HEK293 (cell line): ENCODE data around the gene CALM3.

ENCODE experiments used
- CTCF ChIA-PET: fragments of 350-600 bp; formaldehyde crosslinking; extraction: SDS; loops from one replicate; lab custom pipeline; 2021; ENCODE audit warnings: antibody characterized with exemption; lab: Yijun Ruan, JAX
- POLR2A ChIA-PET: fragments of 300-600 bp; formaldehyde crosslinking; extraction: SDS; loops from one replicate; lab custom pipeline; 2020; ENCODE audit warnings: antibody characterized with exemption, inconsistent platforms; lab: Yijun Ruan, JAX
- H3K27ac ChIP-seq: fragments of 200-500 bp; sonication (Bioruptor generic); 2 replicates; pipeline ENCODE4 v1.5.1; 2014; ENCODE audit warnings: low read depth, low read length, control low read depth, inconsistent platforms; ENCODE audit errors: extremely low read depth
- H3K36me3 ChIP-seq, 2 experiments: fragments of 200-500 bp in 1 of 2; sonication (Bioruptor generic) in 1 of 2; 1 replicate in 1 of 2; 2 replicates in 1 of 2; pipeline ENCODE4 v1.5.1; 2014 to 2017; ENCODE audit warnings: inconsistent platforms in 2 of 2, low read length in 2 of 2; ENCODE audit not compliant: control insufficient read depth in 2 of 2, insufficient read depth in 1 of 2
- H3K4me1 ChIP-seq: fragments of 200-500 bp; sonication (Bioruptor generic); 2 replicates; pipeline ENCODE4 v1.5.1; 2014; ENCODE audit warnings: mild to moderate bottlenecking, low read length, inconsistent platforms; ENCODE audit not compliant: control insufficient read depth, insufficient read depth
- H3K4me3 ChIP-seq: 2 replicates; pipeline ENCODE4 v1.5.1; 2011; ENCODE audit warnings: low read depth, mild to moderate bottlenecking, control low read depth, low read length, moderate library complexity
- H3K9me3 ChIP-seq: fragments of 200-500 bp; sonication (Bioruptor generic); 2 replicates; pipeline ENCODE4 v1.5.1; 2014; ENCODE audit warnings: low read depth, low read length, inconsistent platforms; ENCODE audit not compliant: control insufficient read depth, insufficient read depth
- GFI1B ChIP-seq: fragments of 450-650 bp; formaldehyde crosslinking; IDR thresholded peaks from 2 replicates; pipeline ENCODE4 v1.5.1; 2016; ENCODE audit warnings: missing biosample characterization, missing genetic modification characterization
- GLI4 ChIP-seq: fragments of 450-650 bp; formaldehyde crosslinking; IDR thresholded peaks from 2 replicates; pipeline ENCODE4 v1.5.1; 2016; ENCODE audit warnings: missing biosample characterization, missing genetic modification characterization
- GLIS2 ChIP-seq: fragments of 450-650 bp; formaldehyde crosslinking; IDR thresholded peaks from 2 replicates; pipeline ENCODE4 v1.5.1; 2016; ENCODE audit warnings: missing biosample characterization, missing genetic modification characterization
- HOXD13 ChIP-seq: sonication (generic); formaldehyde crosslinking; IDR thresholded peaks from 2 replicates; pipeline ENCODE4 v1.8.0; 2022; ENCODE audit warnings: missing genetic modification reagents, borderline replicate concordance
- KLF1 ChIP-seq: fragments of 450-650 bp; formaldehyde crosslinking; IDR thresholded peaks from 2 replicates; pipeline ENCODE4 v1.5.1; 2016; ENCODE audit warnings: missing biosample characterization, missing genetic modification characterization
- SETDB1 ChIP-seq: IDR thresholded peaks from one replicate; pipeline ENCODE4 v1.6.1; 2017; ENCODE audit warnings: mild to moderate bottlenecking, low read length, moderate library complexity, mixed read lengths; ENCODE audit not compliant: insufficient read length
- SP3 ChIP-seq: fragments of 450-650 bp; formaldehyde crosslinking; IDR thresholded peaks from 2 replicates; pipeline ENCODE4 v1.5.1; 2016; ENCODE audit warnings: missing biosample characterization, missing genetic modification characterization
- SP7 ChIP-seq: fragments of 450-650 bp; formaldehyde crosslinking; IDR thresholded peaks from 2 replicates; pipeline ENCODE4 v1.5.1; 2016; ENCODE audit warnings: missing biosample characterization, missing genetic modification characterization
- ZBTB20 ChIP-seq: fragments of 450-650 bp; formaldehyde crosslinking; IDR thresholded peaks from 2 replicates; pipeline ENCODE4 v1.5.1; 2016; ENCODE audit warnings: missing biosample characterization, missing genetic modification characterization
- ZIC2 ChIP-seq: fragments of 450-650 bp; formaldehyde crosslinking; IDR thresholded peaks from 2 replicates; pipeline ENCODE4 v1.5.1; 2016; ENCODE audit warnings: missing biosample characterization, missing genetic modification characterization
- ZNF16 ChIP-seq: fragments of 450-650 bp; formaldehyde crosslinking; IDR thresholded peaks from 2 replicates; pipeline ENCODE4 v1.5.1; 2016; ENCODE audit warnings: low read depth, missing biosample characterization, missing genetic modification characterization
- ZNF610 ChIP-seq: fragments of 450-650 bp; formaldehyde crosslinking; IDR thresholded peaks from 2 replicates; pipeline ENCODE4 v1.5.1; 2016; ENCODE audit warnings: missing biosample characterization, missing genetic modification characterization, borderline replicate concordance
- ZNF660 ChIP-seq: fragments of 450-650 bp; IDR thresholded peaks from 2 replicates; pipeline ENCODE4 v1.5.1; 2018; ENCODE audit warnings: missing biosample characterization, mild to moderate bottlenecking, missing genetic modification characterization
- ZNF677 ChIP-seq: fragments of 450-650 bp; IDR thresholded peaks from 2 replicates; pipeline ENCODE4 v1.5.0; 2018; ENCODE audit warnings: missing biosample characterization, mild to moderate bottlenecking, missing genetic modification characterization, moderate library complexity
- TF ChIP-seq, protein P1 (sequence below): fragments of 450-650 bp; formaldehyde crosslinking; IDR thresholded peaks from 2 replicates; pipeline ENCODE4 v1.5.1; 2017; ENCODE audit warnings: missing biosample characterization, mild to moderate bottlenecking, missing genetic modification characterization, moderate library complexity
- TF ChIP-seq, protein P2 (sequence below): fragments of 450-650 bp; formaldehyde crosslinking; IDR thresholded peaks from 2 replicates; pipeline ENCODE4 v1.5.1; 2016; ENCODE audit warnings: missing biosample characterization, missing genetic modification characterization
- TF ChIP-seq, protein P3 (sequence below): fragments of 450-650 bp; formaldehyde crosslinking; IDR thresholded peaks from 2 replicates; pipeline ENCODE4 v1.5.1; 2016; ENCODE audit warnings: missing biosample characterization, missing genetic modification characterization, borderline replicate concordance
- TF ChIP-seq, protein P4 (sequence below): fragments of 450-650 bp; formaldehyde crosslinking; IDR thresholded peaks from 2 replicates; pipeline ENCODE4 v1.5.1; 2016; ENCODE audit warnings: missing biosample characterization, missing genetic modification characterization
- TF ChIP-seq, protein P5 (sequence below): fragments of 450-650 bp; formaldehyde crosslinking; IDR thresholded peaks from 2 replicates; pipeline ENCODE4 v1.5.1; 2016; ENCODE audit warnings: missing biosample characterization, missing genetic modification characterization
- TF ChIP-seq, protein P6 (sequence below): fragments of 450-650 bp; formaldehyde crosslinking; IDR thresholded peaks from 2 replicates; pipeline ENCODE4 v1.5.1; 2017; ENCODE audit warnings: missing biosample characterization, missing genetic modification characterization

CALM3 gene

DNA sequence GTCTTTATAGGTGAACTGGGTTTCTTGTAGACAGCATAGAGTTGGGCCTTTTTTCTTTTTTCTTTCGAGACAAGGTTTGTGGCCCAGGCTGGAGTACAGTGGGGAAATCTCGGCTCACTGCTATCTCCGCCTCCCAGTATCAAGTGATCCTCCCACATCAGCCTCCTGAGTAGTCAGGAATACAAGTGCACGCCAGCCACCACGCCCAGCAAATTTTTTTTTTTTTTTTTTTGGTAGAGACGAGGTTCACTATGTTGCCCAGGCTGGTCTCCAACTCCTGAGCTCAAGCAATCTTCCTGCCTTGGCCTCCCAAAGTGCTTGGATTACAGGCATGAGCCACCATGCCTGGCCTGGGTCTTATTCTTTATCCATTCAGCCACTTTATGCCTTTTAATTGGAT lies 5.1 kb upstream of the CALM3 start (continued):
- TF ChIP-seq GLIS2 (tag by site-specific recombination) (no peak), GFI1B (tag by site-specific recombination) (no peak), ZNF610 (tag by site-specific recombination) (no peak), HOXD13 (no peak), ZNF677 (tag by site-specific recombination) (no peak), KLF1 (tag by site-specific recombination) (0 out of 2 replicates have a peak, but pooled peaks have one; percentile 29)

DNA sequence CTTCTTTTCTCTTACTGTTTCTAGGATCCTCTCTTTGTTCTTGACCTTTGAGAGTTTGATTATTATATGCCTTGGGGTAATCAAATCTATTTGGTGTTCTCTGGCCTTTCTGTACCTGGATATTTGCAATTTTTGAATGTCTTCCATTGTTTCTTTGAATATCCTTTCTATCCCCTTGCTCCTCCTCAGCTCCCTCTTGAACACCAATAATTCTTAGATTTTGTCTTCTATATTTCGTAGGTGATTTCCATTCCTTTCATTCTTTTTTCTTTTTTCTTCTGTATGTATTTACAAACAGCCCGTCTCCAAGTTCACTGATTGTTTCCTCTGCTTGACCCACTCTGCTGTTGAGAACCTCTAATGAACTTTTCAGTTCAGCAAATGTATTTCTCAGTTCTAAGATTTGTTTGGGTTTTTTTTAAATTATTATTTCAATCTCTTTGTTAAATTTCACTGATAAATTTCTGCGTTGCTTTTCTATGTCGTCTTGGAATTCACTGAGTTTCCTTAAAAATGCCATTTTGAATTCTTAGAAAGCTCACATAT lies 2.7 kb upstream of the CALM3 start:
- POLR2A ChIA-PET: no interaction called here
- CTCF ChIA-PET: interaction anchor here (0.5 to 1.6 kb wide), 6 partner anchors 27 to 404 kb away, joined by 3 to 8 read pairs (median 4); partner anchors contain the start of genes DACT3 and GNG8

DNA sequence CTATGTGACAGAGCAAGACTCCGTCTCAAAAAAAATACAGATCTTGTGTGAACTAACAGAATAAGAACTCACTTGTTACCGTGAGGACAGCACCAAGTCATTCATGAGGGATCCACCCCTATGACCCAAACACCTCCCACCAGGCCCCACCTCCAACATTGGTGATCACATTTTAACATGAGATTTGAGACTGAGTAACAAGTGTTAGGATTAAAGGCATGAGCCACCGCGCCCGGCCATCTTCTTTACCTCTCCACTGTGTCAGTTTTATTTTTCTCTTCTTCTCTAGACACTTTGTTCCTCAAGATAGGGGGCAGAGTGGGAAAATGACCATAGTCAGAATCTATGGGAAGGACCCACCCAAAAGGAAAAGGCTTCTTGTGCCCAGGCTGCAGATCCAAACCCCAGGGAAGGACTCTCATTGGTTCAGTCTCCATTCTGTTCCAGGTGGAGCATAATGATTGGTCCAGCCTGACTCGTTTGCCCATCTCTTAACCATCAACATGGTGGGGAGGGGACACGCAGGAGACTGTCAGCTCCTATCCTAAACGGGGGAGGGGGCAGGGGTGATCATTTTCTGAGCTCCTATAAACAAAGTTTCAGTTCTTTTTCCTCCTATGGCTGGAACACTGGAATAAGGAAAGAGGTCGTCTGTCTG lies 1.3 kb upstream of the CALM3 start:
- H3K36me3 ChIP-seq: peaks cover 0 to 15% of the 10 kb centered on the region in 2 experiments; a peak in 1 of 3 replicates
- H3K4me1 ChIP-seq: peaks cover 8% of the 10 kb centered on the region
- peak overlapping the region; percentile 94 for H3K4me3 ChIP-seq
- peak overlapping the region; percentile 99; the same call in 1 of the 2 replicates for H3K27ac ChIP-seq
- CTCF ChIA-PET: interaction anchor here (0.6 to 3.8 kb wide), 11 partner anchors 10 to 655 kb away, joined by 3 to 41 read pairs (median 3); partner anchors contain the start of gene DACT3
- POLR2A ChIA-PET: interaction anchor here (0.6 to 3.3 kb wide), 20 partner anchors 8 to 513 kb away, joined by 3 to 39 read pairs (median 6); partner anchors contain the start of genes CCDC8, DACT3, FKRP and SLC1A5
- no peaks in the 10 kb centered on the region for H3K9me3 ChIP-seq
- TF ChIP-seq ZNF660 (tag by site-specific recombination): no peak
- TF ChIP-seq, protein P1, sequence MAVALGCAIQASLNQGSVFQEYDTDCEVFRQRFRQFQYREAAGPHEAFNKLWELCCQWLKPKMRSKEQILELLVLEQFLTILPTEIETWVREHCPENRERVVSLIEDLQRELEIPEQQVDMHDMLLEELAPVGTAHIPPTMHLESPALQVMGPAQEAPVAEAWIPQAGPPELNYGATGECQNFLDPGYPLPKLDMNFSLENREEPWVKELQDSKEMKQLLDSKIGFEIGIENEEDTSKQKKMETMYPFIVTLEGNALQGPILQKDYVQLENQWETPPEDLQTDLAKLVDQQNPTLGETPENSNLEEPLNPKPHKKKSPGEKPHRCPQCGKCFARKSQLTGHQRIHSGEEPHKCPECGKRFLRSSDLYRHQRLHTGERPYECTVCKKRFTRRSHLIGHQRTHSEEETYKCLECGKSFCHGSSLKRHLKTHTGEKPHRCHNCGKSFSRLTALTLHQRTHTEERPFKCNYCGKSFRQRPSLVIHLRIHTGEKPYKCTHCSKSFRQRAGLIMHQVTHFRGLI (tag by site-specific recombination): no peak
- TF ChIP-seq, protein P2, sequence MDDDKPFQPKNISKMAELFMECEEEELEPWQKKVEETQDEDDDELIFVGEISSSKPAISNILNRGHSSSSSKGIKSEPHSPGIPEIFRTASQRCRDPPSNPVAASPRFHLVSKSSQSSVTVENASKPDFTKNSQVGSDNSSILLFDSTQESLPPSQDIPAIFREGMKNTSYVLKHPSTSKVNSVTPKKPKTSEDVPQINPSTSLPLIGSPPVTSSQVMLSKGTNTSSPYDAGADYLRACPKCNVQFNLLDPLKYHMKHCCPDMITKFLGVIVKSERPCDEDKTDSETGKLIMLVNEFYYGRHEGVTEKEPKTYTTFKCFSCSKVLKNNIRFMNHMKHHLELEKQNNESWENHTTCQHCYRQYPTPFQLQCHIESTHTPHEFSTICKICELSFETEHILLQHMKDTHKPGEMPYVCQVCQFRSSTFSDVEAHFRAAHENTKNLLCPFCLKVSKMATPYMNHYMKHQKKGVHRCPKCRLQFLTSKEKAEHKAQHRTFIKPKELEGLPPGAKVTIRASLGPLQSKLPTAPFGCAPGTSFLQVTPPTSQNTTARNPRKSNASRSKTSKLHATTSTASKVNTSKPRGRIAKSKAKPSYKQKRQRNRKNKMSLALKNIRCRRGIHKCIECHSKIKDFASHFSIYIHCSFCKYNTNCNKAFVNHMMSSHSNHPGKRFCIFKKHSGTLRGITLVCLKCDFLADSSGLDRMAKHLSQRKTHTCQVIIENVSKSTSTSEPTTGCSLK (tag by site-specific recombination): no peak
- TF ChIP-seq, protein P3, sequence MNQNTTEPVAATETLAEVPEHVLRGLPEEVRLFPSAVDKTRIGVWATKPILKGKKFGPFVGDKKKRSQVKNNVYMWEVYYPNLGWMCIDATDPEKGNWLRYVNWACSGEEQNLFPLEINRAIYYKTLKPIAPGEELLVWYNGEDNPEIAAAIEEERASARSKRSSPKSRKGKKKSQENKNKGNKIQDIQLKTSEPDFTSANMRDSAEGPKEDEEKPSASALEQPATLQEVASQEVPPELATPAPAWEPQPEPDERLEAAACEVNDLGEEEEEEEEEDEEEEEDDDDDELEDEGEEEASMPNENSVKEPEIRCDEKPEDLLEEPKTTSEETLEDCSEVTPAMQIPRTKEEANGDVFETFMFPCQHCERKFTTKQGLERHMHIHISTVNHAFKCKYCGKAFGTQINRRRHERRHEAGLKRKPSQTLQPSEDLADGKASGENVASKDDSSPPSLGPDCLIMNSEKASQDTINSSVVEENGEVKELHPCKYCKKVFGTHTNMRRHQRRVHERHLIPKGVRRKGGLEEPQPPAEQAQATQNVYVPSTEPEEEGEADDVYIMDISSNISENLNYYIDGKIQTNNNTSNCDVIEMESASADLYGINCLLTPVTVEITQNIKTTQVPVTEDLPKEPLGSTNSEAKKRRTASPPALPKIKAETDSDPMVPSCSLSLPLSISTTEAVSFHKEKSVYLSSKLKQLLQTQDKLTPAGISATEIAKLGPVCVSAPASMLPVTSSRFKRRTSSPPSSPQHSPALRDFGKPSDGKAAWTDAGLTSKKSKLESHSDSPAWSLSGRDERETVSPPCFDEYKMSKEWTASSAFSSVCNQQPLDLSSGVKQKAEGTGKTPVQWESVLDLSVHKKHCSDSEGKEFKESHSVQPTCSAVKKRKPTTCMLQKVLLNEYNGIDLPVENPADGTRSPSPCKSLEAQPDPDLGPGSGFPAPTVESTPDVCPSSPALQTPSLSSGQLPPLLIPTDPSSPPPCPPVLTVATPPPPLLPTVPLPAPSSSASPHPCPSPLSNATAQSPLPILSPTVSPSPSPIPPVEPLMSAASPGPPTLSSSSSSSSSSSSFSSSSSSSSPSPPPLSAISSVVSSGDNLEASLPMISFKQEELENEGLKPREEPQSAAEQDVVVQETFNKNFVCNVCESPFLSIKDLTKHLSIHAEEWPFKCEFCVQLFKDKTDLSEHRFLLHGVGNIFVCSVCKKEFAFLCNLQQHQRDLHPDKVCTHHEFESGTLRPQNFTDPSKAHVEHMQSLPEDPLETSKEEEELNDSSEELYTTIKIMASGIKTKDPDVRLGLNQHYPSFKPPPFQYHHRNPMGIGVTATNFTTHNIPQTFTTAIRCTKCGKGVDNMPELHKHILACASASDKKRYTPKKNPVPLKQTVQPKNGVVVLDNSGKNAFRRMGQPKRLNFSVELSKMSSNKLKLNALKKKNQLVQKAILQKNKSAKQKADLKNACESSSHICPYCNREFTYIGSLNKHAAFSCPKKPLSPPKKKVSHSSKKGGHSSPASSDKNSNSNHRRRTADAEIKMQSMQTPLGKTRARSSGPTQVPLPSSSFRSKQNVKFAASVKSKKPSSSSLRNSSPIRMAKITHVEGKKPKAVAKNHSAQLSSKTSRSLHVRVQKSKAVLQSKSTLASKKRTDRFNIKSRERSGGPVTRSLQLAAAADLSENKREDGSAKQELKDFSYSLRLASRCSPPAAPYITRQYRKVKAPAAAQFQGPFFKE (tag by site-specific recombination): no peak
- no peak for TF ChIP-seq ZIC2 (tag by site-specific recombination)
- no peak for TF ChIP-seq ZNF16 (tag by site-specific recombination)
- TF ChIP-seq ZBTB20 (tag by site-specific recombination): no peak
- TF ChIP-seq, protein P4, sequence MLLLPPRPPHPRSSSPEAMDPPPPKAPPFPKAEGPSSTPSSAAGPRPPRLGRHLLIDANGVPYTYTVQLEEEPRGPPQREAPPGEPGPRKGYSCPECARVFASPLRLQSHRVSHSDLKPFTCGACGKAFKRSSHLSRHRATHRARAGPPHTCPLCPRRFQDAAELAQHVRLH (tag by site-specific recombination): no peak
- TF ChIP-seq, protein P5, sequence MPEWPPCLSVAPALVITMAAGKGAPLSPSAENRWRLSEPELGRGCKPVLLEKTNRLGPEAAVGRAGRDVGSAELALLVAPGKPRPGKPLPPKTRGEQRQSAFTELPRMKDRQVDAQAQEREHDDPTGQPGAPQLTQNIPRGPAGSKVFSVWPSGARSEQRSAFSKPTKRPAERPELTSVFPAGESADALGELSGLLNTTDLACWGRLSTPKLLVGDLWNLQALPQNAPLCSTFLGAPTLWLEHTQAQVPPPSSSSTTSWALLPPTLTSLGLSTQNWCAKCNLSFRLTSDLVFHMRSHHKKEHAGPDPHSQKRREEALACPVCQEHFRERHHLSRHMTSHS (tag by site-specific recombination): no peak
- no peak for TF ChIP-seq GLI4 (tag by site-specific recombination)
- no peak for TF ChIP-seq SP3 (tag by site-specific recombination)
- TF ChIP-seq SP7 (tag by site-specific recombination): no peak

More for the DNA sequence above, 2.7 kb upstream of the CALM3 start:
- TF ChIP-seq, protein P6, sequence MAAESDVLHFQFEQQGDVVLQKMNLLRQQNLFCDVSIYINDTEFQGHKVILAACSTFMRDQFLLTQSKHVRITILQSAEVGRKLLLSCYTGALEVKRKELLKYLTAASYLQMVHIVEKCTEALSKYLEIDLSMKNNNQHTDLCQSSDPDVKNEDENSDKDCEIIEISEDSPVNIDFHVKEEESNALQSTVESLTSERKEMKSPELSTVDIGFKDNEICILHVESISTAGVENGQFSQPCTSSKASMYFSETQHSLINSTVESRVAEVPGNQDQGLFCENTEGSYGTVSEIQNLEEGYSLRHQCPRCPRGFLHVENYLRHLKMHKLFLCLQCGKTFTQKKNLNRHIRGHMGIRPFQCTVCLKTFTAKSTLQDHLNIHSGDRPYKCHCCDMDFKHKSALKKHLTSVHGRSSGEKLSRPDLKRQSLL (tag by site-specific recombination): no peak
- peak; percentile 80 for TF ChIP-seq SETDB1
- peaks cover 0 to 6% of the 10 kb centered on the region in 2 experiments; a peak in 1 of 3 replicates for H3K36me3 ChIP-seq
- no peaks in the 10 kb centered on the region for H3K9me3 ChIP-seq
- no peak overlapping the region for H3K4me3 ChIP-seq
- H3K27ac ChIP-seq: no peak overlapping the region
- H3K4me1 ChIP-seq: peaks cover 6% of the 10 kb centered on the region
